GM12873 (cell line): ENCODE data around the gene HMX3.

Experiments used
- CTCF ChIP-seq: IDR thresholded peaks from 2 replicates; pipeline ENCODE4 v1.5.1; 2012; ENCODE audit warnings: low read depth, mild to moderate bottlenecking, moderate library complexity, low read length, control low read depth; ENCODE audit not compliant: insufficient read depth; ENCODE audit errors: missing control alignments

Gene HMX3

GRCh38 chr10:123134915-123135414 is 805 bp upstream of the HMX3 start:
- no peak for TF ChIP-seq CTCF

GRCh38 chr10:123136221-123136805 is 543 bp downstream of the HMX3 start:
- no peak for TF ChIP-seq CTCF

- TF ChIP-seq CTCF, result no peak
Measured at GRCh38 chr10:123136806-123137642, 1.3 kb downstream of the HMX3 start.

- no peak for TF ChIP-seq CTCF
Measured at GRCh38 chr10:123139165-123139520, 3.4 kb downstream of the HMX3 start.

GRCh38 chr10:123139521-123140163 is 3.9 kb downstream of the HMX3 start:
- TF ChIP-seq CTCF, result no peak

- TF ChIP-seq CTCF, result peak; percentile 46
Measured at GRCh38 chr10:123140164-123140982, 4.6 kb downstream of the HMX3 start.

- no peak for TF ChIP-seq CTCF
Measured at GRCh38 chr10:123140983-123141390, 5.2 kb downstream of the HMX3 start.
